Keratinocyte (primary cell): Measurements from ENCODE around the gene GFRA4. TPM values are rescaled to one million over a fixed set of nuclear protein-coding genes. Genes with fewer than 3 reads are reported as not detected.

Experiments
- DNase-seq: peaks from one replicate; pipeline ENCODE4 v3.0.0-alpha.2; 2011; ENCODE audit warnings: low read depth, missing footprints, low spot score
- FAIRE-seq: peaks from 2 replicates; lab custom pipeline; 2011; peaks lifted over from hg19 to GRCh38; lab: Jason Lieb, UNC
- H2AFZ ChIP-seq: 2 replicates; pipeline ENCODE4 v1.6.0; 2012; ENCODE audit warnings: low read length, control low read depth, inconsistent platforms; ENCODE audit not compliant: control insufficient read depth
- H3K27ac ChIP-seq: 2 replicates; pipeline ENCODE4 v1.5.1; 2011; ENCODE audit warnings: low read length; ENCODE audit not compliant: control insufficient read depth, insufficient read depth
- H3K27me3 ChIP-seq: 3 replicates; pipeline ENCODE4 v1.6.0; 2011; ENCODE audit warnings: low read length; ENCODE audit not compliant: control insufficient read depth, insufficient read depth; ENCODE audit errors: extremely low read depth
- H3K36me3 ChIP-seq, 2 experiments: 2 replicates in 1 of 2; 3 replicates in 1 of 2; pipeline ENCODE4 v1.5.1; 2011; ENCODE audit warnings: low read length in 2 of 2, mild to moderate bottlenecking in 1 of 2; ENCODE audit not compliant: control insufficient read depth in 2 of 2, insufficient read depth in 2 of 2; ENCODE audit errors: extremely low read depth in 1 of 2
- H3K4me1 ChIP-seq: 3 replicates; pipeline ENCODE4 v1.5.1; 2011; ENCODE audit warnings: low read length; ENCODE audit not compliant: control insufficient read depth, insufficient read depth; ENCODE audit errors: extremely low read depth
- H3K4me2 ChIP-seq: 3 replicates; pipeline ENCODE4 v1.6.0; 2011; ENCODE audit warnings: low read depth, low read length; ENCODE audit not compliant: control insufficient read depth, insufficient read depth; ENCODE audit errors: extremely low read depth
- H3K4me3 ChIP-seq, 3 experiments: fragments of 200-600 bp in 1 of 3; sonication (generic) in 1 of 3; 2 replicates in 2 of 3; 3 replicates in 1 of 3; pipeline ENCODE4 v1.5.1; 2011 to 2016; ENCODE audit warnings: low read length in 3 of 3, mild to moderate bottlenecking in 3 of 3, control low read depth in 2 of 3, inconsistent platforms in 1 of 3, low read depth in 1 of 3, mixed read lengths in 1 of 3, mixed run types in 1 of 3, moderate library complexity in 1 of 3; ENCODE audit not compliant: control insufficient read depth in 2 of 3, insufficient read depth in 2 of 3; ENCODE audit errors: extremely low read depth in 1 of 3
- H3K79me2 ChIP-seq: 2 replicates; pipeline ENCODE4 v1.6.0; 2012; ENCODE audit warnings: low read length; ENCODE audit not compliant: control insufficient read depth, insufficient read depth
- H3K9ac ChIP-seq: 3 replicates; pipeline ENCODE4 v1.6.0; 2011; ENCODE audit warnings: low read length; ENCODE audit not compliant: control insufficient read depth, insufficient read depth; ENCODE audit errors: extremely low read depth
- H3K9me1 ChIP-seq: 3 replicates; pipeline ENCODE4 v1.6.0; 2011; ENCODE audit warnings: low read length; ENCODE audit not compliant: control insufficient read depth, insufficient read depth; ENCODE audit errors: extremely low read depth
- H3K9me3 ChIP-seq: 2 replicates; pipeline ENCODE4 v1.5.1; 2012; ENCODE audit warnings: low read depth, low read length; ENCODE audit not compliant: control insufficient read depth
- H4K20me1 ChIP-seq: 3 replicates; pipeline ENCODE4 v1.6.0; 2011; ENCODE audit warnings: low read length; ENCODE audit not compliant: control insufficient read depth, insufficient read depth; ENCODE audit errors: extremely low read depth
- EZH2 ChIP-seq: IDR thresholded peaks from one replicate; pipeline ENCODE4 v1.6.1; 2012; ENCODE audit warnings: inconsistent platforms, mild to moderate bottlenecking, low read length, moderate library complexity
- dilution Hi-C: fragments of 300-500 bp; cut with MboI; formaldehyde crosslinking; loops from one replicate; pipeline ENCODE4 v1.7.0; 2020; ENCODE audit warnings: low sequenced_read_pairs; ENCODE audit not compliant: extremely low pct_ligation_motif_present
- polyA plus RNA-seq, 5 experiments: library from polyadenylated mRNA; depleted of rRNA in 3 of 5; stranded (reverse) in 3 of 5; stranded (forward) in 1 of 5; unstranded in 1 of 5; fragments of >200 nt; gene quantifications; 1 replicate in 1 of 5; 2 replicates in 3 of 5; 3 replicates in 1 of 5; pipeline versions ENCODE4 v1.2.1 to v1.2.3, GENCODE V29; 2011 to 2012; ENCODE audit warnings: missing spikeins in 2 of 5, low read depth in 1 of 5, low replicate concordance in 1 of 5
- TF ChIP-seq, protein P1 (sequence below), 3 experiments: IDR thresholded peaks in 1 of 3; conservative IDR thresholded peaks in 1 of 3; optimal IDR thresholded peaks in 1 of 3; 2 replicates in 2 of 3; 3 replicates in 1 of 3; pipeline versions ENCODE3 to v1.5.1; 2011; ENCODE audit warnings: low read length in 3 of 3, mild to moderate bottlenecking in 3 of 3, moderate library complexity in 2 of 3, control low read depth in 1 of 3, inconsistent platforms in 1 of 3; ENCODE audit not compliant: insufficient read depth in 2 of 3; ENCODE audit errors: extremely low read depth in 1 of 3

The GFRA4 gene
- polyA plus RNA-seq, 1 donor (not counting 4 experiments of a cell fraction or from before 2014, with no cell fraction given) = not detected

DNA sequence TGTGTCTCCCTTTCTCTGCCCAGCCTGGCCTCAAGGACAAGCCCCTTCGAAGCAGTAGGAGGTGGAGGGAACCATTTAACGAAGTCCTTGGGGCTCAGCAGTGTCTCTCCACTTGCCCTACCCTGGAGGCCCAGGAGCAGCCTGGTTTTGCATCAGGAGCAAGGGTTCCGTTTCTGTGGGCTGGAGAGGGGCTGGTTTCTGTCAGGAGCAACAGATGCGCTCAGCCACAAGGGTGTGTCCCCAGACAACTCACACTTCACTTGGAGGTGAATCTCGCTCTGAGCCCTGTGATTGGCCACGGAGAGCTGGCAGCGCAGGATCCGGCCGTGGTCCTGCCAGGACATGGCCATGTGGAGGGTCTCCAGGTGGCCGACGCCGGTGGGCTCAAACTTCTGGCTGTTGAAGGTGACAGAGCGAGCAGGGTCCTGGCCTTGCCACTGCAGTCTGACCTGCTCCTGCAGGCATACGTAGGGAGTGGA lies 42.3 kb upstream of the GFRA4 start:
- no peaks in the 10 kb centered on the region for H4K20me1 ChIP-seq
- no peaks in the 10 kb centered on the region for H3K9me3 ChIP-seq
- H3K4me1 ChIP-seq = no peaks in the 10 kb centered on the region
- no peaks in the 10 kb centered on the region for H3K79me2 ChIP-seq
- TF ChIP-seq, protein P1, sequence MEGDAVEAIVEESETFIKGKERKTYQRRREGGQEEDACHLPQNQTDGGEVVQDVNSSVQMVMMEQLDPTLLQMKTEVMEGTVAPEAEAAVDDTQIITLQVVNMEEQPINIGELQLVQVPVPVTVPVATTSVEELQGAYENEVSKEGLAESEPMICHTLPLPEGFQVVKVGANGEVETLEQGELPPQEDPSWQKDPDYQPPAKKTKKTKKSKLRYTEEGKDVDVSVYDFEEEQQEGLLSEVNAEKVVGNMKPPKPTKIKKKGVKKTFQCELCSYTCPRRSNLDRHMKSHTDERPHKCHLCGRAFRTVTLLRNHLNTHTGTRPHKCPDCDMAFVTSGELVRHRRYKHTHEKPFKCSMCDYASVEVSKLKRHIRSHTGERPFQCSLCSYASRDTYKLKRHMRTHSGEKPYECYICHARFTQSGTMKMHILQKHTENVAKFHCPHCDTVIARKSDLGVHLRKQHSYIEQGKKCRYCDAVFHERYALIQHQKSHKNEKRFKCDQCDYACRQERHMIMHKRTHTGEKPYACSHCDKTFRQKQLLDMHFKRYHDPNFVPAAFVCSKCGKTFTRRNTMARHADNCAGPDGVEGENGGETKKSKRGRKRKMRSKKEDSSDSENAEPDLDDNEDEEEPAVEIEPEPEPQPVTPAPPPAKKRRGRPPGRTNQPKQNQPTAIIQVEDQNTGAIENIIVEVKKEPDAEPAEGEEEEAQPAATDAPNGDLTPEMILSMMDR (optimal IDR thresholded peaks at IDR 0.05 in 1 of 3, IDR thresholded peaks at IDR 0.05 in 1 of 3, conservative IDR thresholded peaks at IDR 0.05 in 1 of 3; ENCODE audit: extremely low read depth in 1 of 3, insufficient read depth in 2 of 3, low read length in 3 of 3) = no peak
- TF ChIP-seq EZH2 = no peak
- dilution Hi-C loops = no loop called here
- no peaks in the 10 kb centered on the region for H3K9me1 ChIP-seq
- H3K36me3 ChIP-seq = no peaks in the 10 kb centered on the region
- FAIRE-seq (no peak), DNase-seq (no peak)
- no peak overlapping the region for H3K4me2 ChIP-seq
- H3K4me3 ChIP-seq = no peak overlapping the region
- no peak overlapping the region for H2AFZ ChIP-seq
- H3K27ac ChIP-seq = no peak overlapping the region
- no peak overlapping the region for H3K9ac ChIP-seq
- peaks cover 4% of the 10 kb centered on the region for H3K27me3 ChIP-seq

DNA sequence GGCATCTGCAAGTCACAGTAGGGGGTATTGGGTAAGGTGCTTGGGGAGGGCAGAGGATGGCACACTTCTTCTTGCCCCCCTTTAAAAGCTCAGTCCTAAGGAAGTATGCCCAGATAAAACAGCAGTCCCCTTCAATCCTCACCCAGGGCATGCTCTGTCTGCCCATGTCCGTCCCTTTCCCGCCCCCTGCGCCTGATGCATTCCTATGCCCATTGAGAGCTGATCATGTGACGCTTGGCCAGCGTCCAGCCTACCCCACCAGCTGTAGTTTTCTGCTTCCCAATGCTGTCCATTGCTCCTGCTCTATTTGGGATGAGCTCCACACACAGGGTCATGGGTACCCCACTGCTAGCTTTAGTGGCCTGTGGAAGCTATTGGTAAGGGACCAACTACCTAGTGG lies 40.9 kb upstream of the GFRA4 start:
- FAIRE-seq (no peak), DNase-seq (no peak)
- Histone ChIP-seq H3K4me3 (no peak overlapping the region), H3K79me2 (no peaks in the 10 kb centered on the region), H2AFZ (no peak overlapping the region), H3K36me3 (no peaks in the 10 kb centered on the region), H3K9me3 (no peaks in the 10 kb centered on the region), H3K4me2 (no peak overlapping the region), H3K27ac (no peak overlapping the region), H3K9me1 (no peaks in the 10 kb centered on the region), H3K27me3 (peaks cover 4% of the 10 kb centered on the region), H3K4me1 (no peaks in the 10 kb centered on the region), H4K20me1 (no peaks in the 10 kb centered on the region), H3K9ac (no peak overlapping the region)
- TF ChIP-seq EZH2 = no peak
- TF ChIP-seq, protein P1 (optimal IDR thresholded peaks at IDR 0.05 in 1 of 3, IDR thresholded peaks at IDR 0.05 in 1 of 3, conservative IDR thresholded peaks at IDR 0.05 in 1 of 3; ENCODE audit: extremely low read depth in 1 of 3, insufficient read depth in 2 of 3, low read length in 3 of 3) = no peak
- dilution Hi-C loops = no loop called here
